IMR-90 (cell line): ENCODE data around the gene KCNIP3. TPM values are rescaled to one million over a fixed set of nuclear protein-coding genes. Genes with fewer than 3 reads are reported as not detected.
"Not testable (repeated sequence)": the region's sequence is repeated elsewhere in the genome, so short reads cannot be mapped to it uniquely, and the experiment has no call there.

Source experiments
- ATAC-seq: fragments of 200-7000 bp; cut with Tn5 transposase; 2 replicates; pipeline ENCODE4 v1.9.1; 2020; ENCODE audit warnings: low read depth, mild to moderate bottlenecking, moderate library complexity
- BruUV-seq: library from RNA; stranded (reverse); fragments of 400-500 nt; replicated peaks from 2 replicates; lab custom pipeline; 2021; lab: Mats Ljungman, UMichigan
- CTCF ChIA-PET: fragments of 300-600 bp; formaldehyde crosslinking; extraction: SDS; loops from one replicate; lab custom pipeline; 2021; ENCODE audit warnings: antibody characterized with exemption; lab: Yijun Ruan, JAX
- POLR2A ChIA-PET: fragments of 300-600 bp; sonication (Branson Sonifier 250); formaldehyde crosslinking; loops from one replicate; lab custom pipeline; 2022; ENCODE audit warnings: antibody characterized with exemption; ENCODE audit not compliant: unreplicated experiment; lab: Charles Lee
- DNase-seq: peaks from one replicate; pipeline ENCODE4 v3.0.0; 2013
- H2AFZ ChIP-seq: replicated peaks from 2 replicates; pipeline ENCODE3; 2013; ENCODE audit warnings: low read length, mild to moderate bottlenecking; ENCODE audit not compliant: poor library complexity
- H2AK5ac ChIP-seq: 2 replicates; pipeline ENCODE4 v1.6.1; 2013; ENCODE audit warnings: low read depth, low read length, inconsistent platforms
- H2AK9ac ChIP-seq: replicated peaks from 2 replicates; pipeline ENCODE3; 2013; ENCODE audit warnings: mild to moderate bottlenecking, low read depth, low read length, moderate library complexity; ENCODE audit not compliant: poor library complexity
- H2BK120ac ChIP-seq: 2 replicates; pipeline ENCODE4 v1.6.1; 2013; ENCODE audit warnings: low read depth, low read length, inconsistent platforms
- H2BK15ac ChIP-seq: 3 replicates; pipeline ENCODE4 v1.6.1; 2013; ENCODE audit warnings: low read depth, low read length, inconsistent platforms
- H2BK20ac ChIP-seq: 2 replicates; pipeline ENCODE4 v1.6.1; 2013; ENCODE audit warnings: low read depth, mild to moderate bottlenecking, inconsistent platforms, low read length, moderate library complexity
- H2BK5ac ChIP-seq: 2 replicates; pipeline ENCODE4 v1.6.1; 2013; ENCODE audit warnings: mild to moderate bottlenecking, low read depth, low read length, inconsistent platforms; ENCODE audit not compliant: poor library complexity, severe bottlenecking
- H3K14ac ChIP-seq: replicated peaks from 2 replicates; pipeline ENCODE4 v1.6.1; 2013; ENCODE audit warnings: low read depth, low read length, inconsistent platforms
- H3K18ac ChIP-seq: 2 replicates; pipeline ENCODE4 v1.6.1; 2013; ENCODE audit warnings: low read depth, low read length, control low read depth
- H3K23ac ChIP-seq: 2 replicates; pipeline ENCODE4 v1.6.1; 2013; ENCODE audit warnings: low read depth, low read length, inconsistent platforms
- H3K27ac ChIP-seq: 2 replicates; pipeline ENCODE4 v1.5.1; 2013; ENCODE audit warnings: mild to moderate bottlenecking, control low read depth, low read length; ENCODE audit not compliant: insufficient read depth
- H3K27me3 ChIP-seq: 2 replicates; pipeline ENCODE4 v1.6.1; 2013; ENCODE audit warnings: low read length; ENCODE audit not compliant: control insufficient read depth, insufficient read depth
- H3K36me3 ChIP-seq: 2 replicates; pipeline ENCODE4 v1.6.1; 2013; ENCODE audit warnings: low read length, mixed read lengths; ENCODE audit not compliant: control insufficient read depth, insufficient read depth
- H3K4ac ChIP-seq: 2 replicates; pipeline ENCODE4 v1.6.1; 2013; ENCODE audit warnings: low read depth, low read length, inconsistent platforms
- H3K4me1 ChIP-seq: 2 replicates; pipeline ENCODE4 v1.6.1; 2013; ENCODE audit warnings: low read length, mixed read lengths; ENCODE audit not compliant: control insufficient read depth, insufficient read depth
- H3K4me2 ChIP-seq: 2 replicates; pipeline ENCODE4 v1.6.1; 2013; ENCODE audit warnings: low read depth, mild to moderate bottlenecking, control low read depth, low read length, moderate library complexity
- H3K4me3 ChIP-seq: 2 replicates; pipeline ENCODE4 v1.5.1; 2013; ENCODE audit warnings: low read depth, mild to moderate bottlenecking, control low read depth, low read length, moderate library complexity; ENCODE audit not compliant: insufficient read depth
- H3K56ac ChIP-seq: 2 replicates; pipeline ENCODE4 v1.6.1; 2013; ENCODE audit warnings: low read length, inconsistent platforms; ENCODE audit not compliant: insufficient read depth; ENCODE audit errors: extremely low read depth
- H3K79me1 ChIP-seq, 2 experiments: 2 replicates each; pipeline ENCODE4 v1.6.1; 2013; ENCODE audit warnings: low read length in 2 of 2, inconsistent platforms in 1 of 2, low read depth in 1 of 2
- H3K9ac ChIP-seq: 2 replicates; pipeline ENCODE4 v1.6.1; 2013; ENCODE audit warnings: low read depth, low read length, control low read depth
- H3K9me1 ChIP-seq: 2 replicates; pipeline ENCODE4 v1.6.1; 2013; ENCODE audit warnings: low read length, inconsistent platforms; ENCODE audit not compliant: insufficient read depth
- H3K9me3 ChIP-seq: 2 replicates; pipeline ENCODE4 v1.6.1; 2013; ENCODE audit warnings: low read length; ENCODE audit not compliant: control insufficient read depth, insufficient read depth
- H4K20me1 ChIP-seq: 2 replicates; pipeline ENCODE4 v1.6.1; 2013; ENCODE audit warnings: low read length, inconsistent platforms; ENCODE audit not compliant: insufficient read depth
- H4K5ac ChIP-seq: 2 replicates; pipeline ENCODE4 v1.6.1; 2013; ENCODE audit warnings: mild to moderate bottlenecking, low read depth, low read length, control low read depth
- H4K8ac ChIP-seq, 2 experiments: 2 replicates each; pipeline ENCODE4 v1.6.1; 2013; ENCODE audit warnings: low read depth in 2 of 2, low read length in 2 of 2, control low read depth in 1 of 2, inconsistent platforms in 1 of 2
- H4K91ac ChIP-seq: 2 replicates; pipeline ENCODE4 v1.6.1; 2013; ENCODE audit warnings: low read depth, low read length, inconsistent platforms; ENCODE audit not compliant: insufficient read depth
- CEBPB ChIP-seq: IDR thresholded peaks from 2 replicates; pipeline ENCODE4 v1.6.1; 2012; ENCODE audit warnings: low read depth, low read length, improper control_type of control experiment
- MAFK ChIP-seq: IDR thresholded peaks from 2 replicates; pipeline ENCODE4 v1.6.1; 2012; ENCODE audit warnings: low read depth, low read length, improper control_type of control experiment
- RFX5 ChIP-seq: IDR thresholded peaks from 2 replicates; pipeline ENCODE4 v1.8.0; 2012; ENCODE audit warnings: low read depth, mild to moderate bottlenecking, low read length, moderate library complexity
- WGBS, 2 experiments: methylation state at CpG; one replicate each; pipeline versions ENCODE4 v1.1.5 to v1.1.7; 2013; ENCODE audit warnings: missing lambda C conversion rate in 2 of 2; ENCODE audit not compliant: insufficient read length in 1 of 2; ENCODE audit errors: extremely low coverage in 2 of 2; 5-methylcytosine and 5-hydroxymethylcytosine counted together
- dilution Hi-C: fragments of 300-500 bp; cut with HindIII; formaldehyde crosslinking; loops from one replicate; pipeline ENCODE4 v1.14.3; 2018; ENCODE audit warnings: low sequenced_read_pairs; ENCODE audit not compliant: unreplicated experiment
- in situ Hi-C: fragments of 300-500 bp; cut with MboI; formaldehyde crosslinking; loops from 3 replicates; pipeline ENCODE4 v1.14.3; 2019; ENCODE audit warnings: low sequenced_read_pairs, inconsistent platforms, mixed read lengths
- intact Hi-C: fragments of 100-400 bp; cut with micrococcal nuclease; formaldehyde crosslinking; loops from 2 replicates; pipeline ENCODE4 v1.10.0; 2022
- polyA plus RNA-seq, 3 experiments: library from polyadenylated mRNA; depleted of rRNA; stranded (reverse); fragments of >200 nt; gene quantifications; 2 replicates each; pipeline ENCODE4 v1.2.3, GENCODE V29; 2012; ENCODE audit warnings: low replicate concordance in 1 of 3
- total RNA-seq: library from RNA; depleted of rRNA; stranded (reverse); fragments of >200 nt; gene quantifications from 2 replicates; pipeline ENCODE4 v1.2.3, GENCODE V29; 2012

KCNIP3 gene
- total and polyA plus RNA-seq, 2 of the 4 experiments (the other 2 are of a cell fraction), result 0.72 to 1.4 TPM

DNA sequence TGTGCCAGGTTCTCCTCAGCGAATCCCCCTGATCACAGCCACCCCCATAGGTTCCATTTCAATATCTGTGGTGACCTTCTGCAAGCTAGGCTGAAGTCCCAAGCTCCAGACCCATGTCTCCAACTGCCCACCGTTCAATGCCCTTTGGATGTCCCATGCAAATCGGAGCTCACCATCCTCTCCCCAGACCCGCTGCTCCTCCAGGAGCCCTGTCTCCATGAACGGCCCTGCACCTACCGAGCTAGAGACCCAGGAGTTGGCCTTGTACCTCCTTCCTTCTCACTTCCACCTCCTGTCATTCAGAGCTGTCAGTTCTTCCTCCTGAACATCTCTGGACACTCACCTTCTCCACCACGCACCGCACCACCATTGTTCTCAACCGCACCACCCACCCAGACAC is 104.3 kb downstream of the KCNIP3 start:
- Histone ChIP-seq H3K14ac (no peak overlapping the region), H3K18ac (no peak overlapping the region), H3K4ac (no peak overlapping the region), H3K9me3 (no peaks in the 10 kb centered on the region), H2BK5ac (no peak overlapping the region), H3K9ac (peak overlapping the region; percentile 73; the same call in 1 of the 2 replicates), H2AK9ac (no peak overlapping the region), H2AK5ac (no peak overlapping the region), H3K27ac (no peak overlapping the region), H3K23ac (peak overlapping the region; percentile 48; the same call in 1 of the 2 replicates), H3K79me1 (peaks cover 16 to 26% of the 10 kb centered on the region in 2 experiments), H3K4me1 (peaks cover 4% of the 10 kb centered on the region), H3K4me3 (peak overlapping the region; percentile 84; the same call in 1 of the 2 replicates), H3K27me3 (no peaks in the 10 kb centered on the region), H4K5ac (peak overlapping the region; percentile 33; the same call in 1 of the 2 replicates), H2BK15ac (no peak overlapping the region), H4K20me1 (no peaks in the 10 kb centered on the region), H3K36me3 (no peaks in the 10 kb centered on the region), H3K4me2 (peak overlapping the region; percentile 88), H3K56ac (no peak overlapping the region), H4K91ac (no peak overlapping the region), H3K9me1 (peaks cover 5% of the 10 kb centered on the region; the same call in 1 of the 2 replicates), H4K8ac (peak overlapping the region in 1 of 2 experiments; percentile 79; a peak in 1 of 4 replicates), H2BK20ac (no peak overlapping the region), H2AFZ (peak overlapping the region; percentile 97), H2BK120ac (no peak overlapping the region)
- 80% methylated on average over 2 of the region's 9 CpGs; no CpG with 5 or more reads in 1 of the 2 experiments for WGBS, 2 experiments
- intact Hi-C loops, result no loop called here
- no peak for ATAC-seq
- TF ChIP-seq CEBPB (no peak), RFX5 (no peak), MAFK (no peak)
- in situ Hi-C loops, result no loop called here
- ChIA-PET CTCF (interaction anchor here (1.6 to 2.3 kb wide), 2 partner anchors 12 to 169 kb away, joined by 3 to 7 read pairs; no protein-coding TSS in a partner anchor), POLR2A (no interaction called here)
- BruUV-seq, result no TSS peak
- dilution Hi-C loops, result no loop called here
- DNase-seq, result no peak

DNA sequence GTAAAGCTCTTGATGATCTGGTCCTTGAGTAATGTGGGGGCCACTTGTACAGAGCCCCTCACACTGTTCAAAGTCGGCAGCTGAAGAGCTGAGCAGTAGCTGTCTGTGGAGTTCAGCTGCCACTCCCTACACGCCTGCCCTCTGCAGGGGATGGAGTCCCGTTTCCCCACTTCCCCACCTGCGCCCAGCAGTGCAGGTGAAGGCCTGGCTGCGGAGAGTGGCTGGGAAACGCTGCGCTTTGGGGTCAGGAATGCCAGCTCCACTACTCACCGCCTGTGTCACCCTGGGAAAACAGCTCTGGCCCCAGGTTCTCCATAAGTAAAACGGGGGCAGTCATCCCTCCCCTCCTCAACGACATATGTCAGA is 104.8 kb downstream of the KCNIP3 start:
- DNase-seq, H2AK5ac ChIP-seq, H3K36me3 ChIP-seq, H3K56ac ChIP-seq, POLR2A ChIA-PET, H2BK120ac ChIP-seq, H3K4me1 ChIP-seq, H3K9me1 ChIP-seq, H2BK20ac ChIP-seq, H3K27me3 ChIP-seq, H2BK5ac ChIP-seq, H3K18ac ChIP-seq, H4K20me1 ChIP-seq, H3K23ac ChIP-seq, H2BK15ac ChIP-seq, H3K9me3 ChIP-seq, H2AK9ac ChIP-seq, dilution Hi-C loops, BruUV-seq, in situ Hi-C loops, H4K91ac ChIP-seq, H3K14ac ChIP-seq: not testable (repeated sequence)
- Histone ChIP-seq H3K4me2 (peak overlapping the region; percentile 88), H2AFZ (peak overlapping the region; percentile 97), H4K8ac (peak overlapping the region; percentile 73 to 79; a peak in 2 of 4 replicates), H3K4ac (peak overlapping the region; percentile 39; the same call in 1 of the 2 replicates), H3K79me1 (peaks cover 16 to 26% of the 10 kb centered on the region in 2 experiments), H3K4me3 (peak overlapping the region; percentile 84), H3K27ac (peak overlapping the region; percentile 58; the same call in 1 of the 2 replicates), H3K9ac (peak overlapping the region; percentile 73), H4K5ac (peak overlapping the region; percentile 33; the same call in 1 of the 2 replicates)
- ATAC-seq, result peak; percentile 15
- WGBS, 2 experiments, result 0% methylated on average over 5 of the region's 10 CpGs; no CpG with 5 or more reads in 1 of the 2 experiments
- intact Hi-C loops, result loop anchor here (2.0 kb wide), 1 partner anchor 57 kb away; no protein-coding TSS in a partner anchor
- CTCF ChIA-PET, result interaction anchor here (1.6 to 2.3 kb wide), 2 partner anchors 13 to 170 kb away, joined by 3 to 7 read pairs; no protein-coding TSS in a partner anchor
